BE2C (cell line): ENCODE results near the gene YY1AP1.
A peak's percentile ranks its signal among the peaks of the same experiment; 100 is the strongest.
"Not testable (repeated sequence)": the region's sequence is repeated elsewhere in the genome, so short reads cannot be mapped to it uniquely, and the experiment has no call there.

Experiments used
- DNase-seq: peaks from one replicate; pipeline ENCODE4 v3.0.0-alpha.2; 2020
- H3K27me3 ChIP-seq: fragments of 250-450 bp; sonication (Bioruptor Pico); 2 replicates; pipeline ENCODE4 v1.5.1; 2020; ENCODE audit warnings: mild to moderate bottlenecking
- H3K36me3 ChIP-seq: fragments of 250-450 bp; sonication (Bioruptor Pico); 2 replicates; pipeline ENCODE4 v1.5.1; 2020; ENCODE audit warnings: mild to moderate bottlenecking
- H3K4me1 ChIP-seq: fragments of 250-450 bp; sonication (Bioruptor Pico); 2 replicates; pipeline ENCODE4 v1.5.1; 2020
- H3K4me3 ChIP-seq: 2 replicates; pipeline ENCODE4 v1.5.1; 2011; ENCODE audit warnings: low read depth, low read length
- H3K9me3 ChIP-seq: fragments of 250-450 bp; sonication (Bioruptor Pico); 2 replicates; pipeline ENCODE4 v1.5.1; 2020
- TF ChIP-seq, protein P1 (sequence below): IDR thresholded peaks from 2 replicates; pipeline ENCODE4 v1.5.1; 2012; ENCODE audit warnings: mild to moderate bottlenecking, low read depth, low read length

YY1AP1 gene

DNA sequence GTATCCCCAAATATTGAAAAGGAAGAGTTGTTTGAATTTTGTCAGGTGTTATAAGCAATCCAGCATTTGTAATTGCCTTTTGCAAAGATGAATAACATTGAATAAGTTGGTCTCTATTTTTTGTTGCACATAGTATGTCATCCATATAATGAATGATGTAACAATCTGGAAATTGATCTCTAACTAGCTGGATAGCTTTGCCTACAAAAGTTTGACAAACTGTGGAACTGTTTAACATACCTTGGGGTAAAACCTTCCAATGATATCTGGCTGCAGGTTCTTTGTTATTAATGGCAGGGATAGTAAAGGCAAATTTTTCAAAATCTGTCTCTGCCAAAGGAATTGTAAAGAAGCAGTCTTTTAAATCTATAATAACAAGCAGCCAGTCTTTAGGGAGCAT, 8.0 kb upstream of the YY1AP1 start:
- H3K27me3 ChIP-seq = no peaks in the 10 kb centered on the region
- peaks cover 3% of the 10 kb centered on the region for H3K36me3 ChIP-seq
- DNase-seq = no peak
- TF ChIP-seq, protein P1, sequence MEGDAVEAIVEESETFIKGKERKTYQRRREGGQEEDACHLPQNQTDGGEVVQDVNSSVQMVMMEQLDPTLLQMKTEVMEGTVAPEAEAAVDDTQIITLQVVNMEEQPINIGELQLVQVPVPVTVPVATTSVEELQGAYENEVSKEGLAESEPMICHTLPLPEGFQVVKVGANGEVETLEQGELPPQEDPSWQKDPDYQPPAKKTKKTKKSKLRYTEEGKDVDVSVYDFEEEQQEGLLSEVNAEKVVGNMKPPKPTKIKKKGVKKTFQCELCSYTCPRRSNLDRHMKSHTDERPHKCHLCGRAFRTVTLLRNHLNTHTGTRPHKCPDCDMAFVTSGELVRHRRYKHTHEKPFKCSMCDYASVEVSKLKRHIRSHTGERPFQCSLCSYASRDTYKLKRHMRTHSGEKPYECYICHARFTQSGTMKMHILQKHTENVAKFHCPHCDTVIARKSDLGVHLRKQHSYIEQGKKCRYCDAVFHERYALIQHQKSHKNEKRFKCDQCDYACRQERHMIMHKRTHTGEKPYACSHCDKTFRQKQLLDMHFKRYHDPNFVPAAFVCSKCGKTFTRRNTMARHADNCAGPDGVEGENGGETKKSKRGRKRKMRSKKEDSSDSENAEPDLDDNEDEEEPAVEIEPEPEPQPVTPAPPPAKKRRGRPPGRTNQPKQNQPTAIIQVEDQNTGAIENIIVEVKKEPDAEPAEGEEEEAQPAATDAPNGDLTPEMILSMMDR = no peak
- no peaks in the 10 kb centered on the region for H3K4me1 ChIP-seq
- no peaks in the 10 kb centered on the region for H3K9me3 ChIP-seq
- no peak overlapping the region for H3K4me3 ChIP-seq

DNA sequence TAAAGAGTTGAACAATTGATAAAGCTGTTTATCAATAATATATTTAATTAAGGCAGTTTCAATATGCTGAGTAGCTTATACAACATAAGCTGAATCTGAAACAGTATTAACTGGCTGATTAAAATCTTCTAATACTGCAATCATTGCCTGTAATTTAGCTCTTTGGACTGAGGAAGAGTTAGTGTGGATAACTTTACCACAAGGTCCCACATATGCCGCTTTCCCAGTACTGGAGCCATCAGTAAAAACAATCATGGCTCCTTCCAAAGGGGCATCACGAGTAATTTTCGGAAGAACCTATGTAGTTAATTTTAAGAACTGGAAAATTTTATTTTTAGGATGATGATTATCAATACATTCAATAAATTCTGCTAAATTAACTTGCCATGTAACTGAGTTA, 7.0 kb upstream of the YY1AP1 start:
- Histone ChIP-seq H3K4me3 (peak overlapping the region; percentile 68), H3K9me3 (no peaks in the 10 kb centered on the region), H3K36me3 (peaks cover 5% of the 10 kb centered on the region), H3K4me1 (no peaks in the 10 kb centered on the region), H3K27me3 (no peaks in the 10 kb centered on the region)
- TF ChIP-seq, protein P1 = no peak
- no peak for DNase-seq

DNA sequence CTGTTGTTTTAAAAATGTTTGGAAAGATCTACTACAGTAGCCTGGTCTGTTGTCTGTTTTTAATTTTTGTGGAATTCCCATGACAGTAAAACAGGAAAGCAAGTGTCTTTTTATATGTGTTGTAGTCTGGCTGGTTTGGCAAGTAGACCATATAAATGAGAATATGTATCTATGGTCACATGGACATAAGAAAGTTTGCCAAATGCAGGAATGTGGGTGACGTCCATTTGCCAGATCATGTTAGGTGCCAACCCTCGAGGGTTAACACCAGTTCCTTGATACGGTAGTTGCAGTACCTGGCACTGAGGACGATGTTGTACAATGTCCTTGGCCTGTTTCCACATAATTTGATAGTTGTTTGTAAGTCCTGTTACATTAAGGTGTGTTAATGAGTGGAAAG, 6.5 kb upstream of the YY1AP1 start:
- Histone ChIP-seq H3K4me1 (no peaks in the 10 kb centered on the region), H3K4me3 (peak overlapping the region; percentile 68), H3K36me3 (peaks cover 5% of the 10 kb centered on the region), H3K9me3 (no peaks in the 10 kb centered on the region), H3K27me3 (no peaks in the 10 kb centered on the region)
- no peak for DNase-seq
- TF ChIP-seq, protein P1 = no peak

DNA sequence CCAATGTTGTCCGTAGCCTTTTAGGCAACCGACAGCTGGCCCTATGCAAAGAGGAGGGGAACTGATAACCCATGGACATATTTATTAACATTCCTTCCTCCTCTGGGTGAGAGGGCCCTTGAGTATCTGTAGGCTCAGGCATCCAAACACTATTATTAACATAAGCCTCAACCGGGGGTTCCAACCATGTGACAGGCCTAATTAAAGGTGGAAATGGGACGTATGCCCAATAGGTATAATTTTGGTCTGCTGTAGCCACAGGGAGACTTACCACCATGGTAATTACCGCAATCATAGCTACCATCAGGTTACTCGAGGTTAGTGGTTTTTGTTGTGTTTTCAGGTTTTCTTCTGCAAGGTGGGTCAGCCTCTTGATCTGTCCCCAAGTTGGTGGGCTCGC, 5.6 kb upstream of the YY1AP1 start:
- peak overlapping the region; percentile 68 for H3K4me3 ChIP-seq
- no peaks in the 10 kb centered on the region for H3K9me3 ChIP-seq
- TF ChIP-seq, protein P1 = no peak
- peaks cover 5% of the 10 kb centered on the region for H3K36me3 ChIP-seq
- H3K27me3 ChIP-seq = no peaks in the 10 kb centered on the region
- DNase-seq = no peak
- H3K4me1 ChIP-seq = no peaks in the 10 kb centered on the region

DNA sequence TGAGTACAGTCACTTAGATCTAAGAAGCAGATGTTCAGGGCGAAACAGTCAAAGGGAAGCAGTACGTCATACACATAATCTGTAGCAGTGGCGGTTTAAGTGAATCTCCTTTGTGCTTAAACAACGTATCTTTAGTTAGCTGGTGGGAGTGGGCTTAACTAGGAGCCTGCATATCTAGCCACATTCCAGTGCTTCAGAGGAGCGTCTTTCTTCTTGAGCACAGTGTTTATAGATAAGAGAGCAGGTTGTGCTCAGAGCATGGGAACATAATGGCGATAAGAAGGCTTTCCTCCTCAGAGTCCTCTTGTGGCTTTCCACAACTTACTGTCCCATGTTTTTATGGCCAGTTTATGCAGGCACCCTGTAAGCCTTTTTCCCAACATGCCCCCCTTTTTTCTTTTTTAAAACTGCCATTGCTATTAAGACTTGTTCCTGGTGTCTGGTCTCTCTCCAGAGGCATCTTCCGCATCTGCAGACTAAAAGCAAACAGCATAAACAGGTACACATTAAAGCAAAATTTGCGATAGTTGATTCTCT, 3.5 kb upstream of the YY1AP1 start:
- Histone ChIP-seq H3K4me1 (no peaks in the 10 kb centered on the region), H3K9me3 (no peaks in the 10 kb centered on the region), H3K4me3 (no peak overlapping the region), H3K36me3 (peaks cover 5% of the 10 kb centered on the region), H3K27me3 (no peaks in the 10 kb centered on the region)
- TF ChIP-seq, protein P1 = no peak
- no peak for DNase-seq

DNA sequence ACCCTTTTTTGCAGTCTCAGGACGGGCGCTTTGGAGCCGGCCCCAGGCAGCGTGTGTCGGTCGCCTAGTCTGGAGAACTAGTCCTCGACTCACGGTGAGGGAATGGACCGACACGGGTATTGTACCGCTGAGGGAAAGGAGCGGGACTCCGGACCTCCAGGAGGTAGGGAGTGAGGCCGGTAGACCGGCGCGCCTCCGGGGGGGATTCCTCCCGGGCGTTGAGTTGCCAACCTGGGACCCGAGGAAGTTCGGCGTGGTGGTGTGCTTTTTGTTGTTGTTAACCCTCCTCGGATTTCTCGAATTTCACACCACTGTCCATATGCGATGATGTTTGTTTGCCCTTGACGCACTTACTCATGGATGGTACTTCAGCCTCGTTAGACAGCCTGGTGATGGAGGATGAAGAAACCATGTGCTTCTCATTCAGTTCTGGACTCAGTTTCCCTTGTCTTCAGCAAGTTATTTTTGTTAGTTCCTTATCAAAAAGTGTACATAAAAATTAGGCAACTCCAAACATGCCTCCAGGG, 570 bp upstream of the YY1AP1 start, which contains the start of gene DAP3:
TSS of gene DAP3 (plus strand) at position 11 of the 527 bp plus-strand sequence. CDS start 20,689 bp downstream, outside the sequence.
- DNase-seq, H3K36me3 ChIP-seq, H3K9me3 ChIP-seq, H3K4me1 ChIP-seq, H3K27me3 ChIP-seq: not testable (repeated sequence)
- H3K4me3 ChIP-seq = peak within 1 kb of the TSS; percentile 98

DNA sequence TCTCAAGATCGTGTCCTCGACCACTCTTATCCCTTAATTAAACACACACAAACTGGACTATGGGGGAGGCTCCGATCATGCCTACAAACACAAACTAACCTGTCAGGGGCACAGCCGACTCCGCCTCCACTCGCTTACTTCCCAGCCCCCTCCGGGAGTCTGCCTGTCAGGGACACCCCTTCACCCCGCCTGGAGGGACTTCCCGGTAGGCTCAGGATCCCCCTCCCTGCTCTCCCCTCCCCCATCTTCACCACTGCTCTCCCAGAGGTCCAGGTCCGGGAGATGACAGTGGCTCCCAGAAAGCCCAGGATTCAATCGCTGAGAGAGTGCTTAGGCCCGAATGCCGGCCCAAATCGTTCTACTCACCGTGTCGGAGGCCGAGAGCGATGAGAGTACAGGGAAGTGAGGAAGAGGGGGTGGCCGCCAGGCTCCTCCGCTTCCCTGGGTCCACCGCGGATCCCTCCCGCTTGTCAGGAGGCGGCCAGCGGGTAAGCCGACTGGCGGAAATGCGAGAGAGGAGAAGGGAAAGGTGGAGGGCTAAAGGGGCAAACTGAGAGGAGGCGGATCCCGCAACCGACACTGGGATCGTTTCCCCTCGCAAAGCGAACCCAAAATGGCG, 760 bp downstream of the YY1AP1 start:
- H3K27me3 ChIP-seq, H3K36me3 ChIP-seq, H3K9me3 ChIP-seq, H3K4me1 ChIP-seq: not testable (repeated sequence)
- H3K4me3 ChIP-seq = peak overlapping the region; percentile 98
- DNase-seq = peak; percentile 67
